Lower leg skin (tissue), 4 donors: ENCODE data around the gene MPZL3. TPM values are rescaled to one million over a fixed set of nuclear protein-coding genes. Genes with fewer than 3 reads are reported as not detected.

Source experiments
- DNase-seq, 2 donors: peaks; one replicate each; pipeline ENCODE4 v3.0.0-alpha.2; 2019; ENCODE audit warnings: low spot score in 2 of 2
- H3K4me3 ChIP-seq: fragments of 200-600 bp; sonication (generic); 2 replicates; pipeline ENCODE4 v1.5.1; 2017; ENCODE audit warnings: mild to moderate bottlenecking, low read depth; ENCODE audit not compliant: poor library complexity, severe bottlenecking
- CTCF ChIP-seq, 3 donors: fragments of 450-650 bp; IDR thresholded peaks; one replicate each; pipeline ENCODE4 v1.5.1; 2016; ENCODE audit warnings: antibody characterized with exemption in 3 of 3, mild to moderate bottlenecking in 3 of 3, moderate library complexity in 2 of 3
- POLR2A ChIP-seq, 2 donors: fragments of 450-650 bp; IDR thresholded peaks; one replicate each; pipeline ENCODE4 v1.6.1; 2016 to 2017; ENCODE audit warnings: antibody characterized with exemption in 2 of 2, mild to moderate bottlenecking in 1 of 2, moderate library complexity in 1 of 2
- whole genome bisulfite sequencing, 2 donors: methylation state at CpG; one replicate each; pipeline ENCODE4 v1.1.5; 2018; 5-methylcytosine and 5-hydroxymethylcytosine counted together
- intact Hi-C: fragments of 100-400 bp; cut with DNase I; formaldehyde crosslinking; loops from one replicate; pipeline ENCODE4 v1.15.0; 2023; ENCODE audit warnings: low total_unique reads
- total RNA-seq, 4 donors: library from RNA; depleted of rRNA; stranded (reverse); fragments of >200 nt; gene quantifications; one replicate each; pipeline ENCODE4 v1.1.0, GENCODE V29; 2016

The MPZL3 gene
- total RNA-seq, 4 donors from 2014 or later: 55.9 to 120 (median 91.2) TPM

DNA sequence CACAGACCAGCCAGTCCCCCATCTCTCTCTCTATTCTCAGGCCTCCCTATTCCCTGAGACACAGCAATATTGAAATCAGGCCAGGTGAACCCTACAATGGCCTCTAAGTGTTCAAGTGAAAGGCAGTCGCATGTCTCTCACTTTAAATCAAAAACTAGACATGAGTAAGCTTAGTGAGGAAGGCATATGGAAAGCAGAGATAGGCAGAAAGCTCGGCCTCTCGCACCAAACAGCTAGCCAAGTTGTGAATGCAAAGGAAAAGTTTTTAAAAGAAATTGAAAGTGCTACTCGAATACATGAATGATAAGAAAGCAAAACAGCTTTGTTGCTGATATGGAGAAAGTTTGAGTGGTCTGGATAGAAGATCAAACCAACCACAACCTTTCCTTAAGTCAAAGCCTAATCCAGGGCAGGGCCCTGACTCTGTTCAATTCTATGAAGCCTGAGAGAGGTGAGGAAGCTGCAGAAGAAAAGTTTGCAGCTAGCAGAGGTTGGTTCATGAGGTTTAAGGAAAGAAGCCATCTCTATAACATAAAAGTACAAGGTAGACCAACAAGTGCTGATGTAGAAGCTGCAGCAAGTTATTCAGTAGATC lies 31.7 kb upstream of the MPZL3 start:
- no peak for TF ChIP-seq POLR2A (IDR thresholded peaks at IDR 0.05)
- 66 to 68% methylated on average over 4 of the region's 4 CpGs for WGBS, 2 donors
- DNase-seq: no peak
- intact Hi-C loops: no loop called here
- no peak overlapping the region for H3K4me3 ChIP-seq

DNA sequence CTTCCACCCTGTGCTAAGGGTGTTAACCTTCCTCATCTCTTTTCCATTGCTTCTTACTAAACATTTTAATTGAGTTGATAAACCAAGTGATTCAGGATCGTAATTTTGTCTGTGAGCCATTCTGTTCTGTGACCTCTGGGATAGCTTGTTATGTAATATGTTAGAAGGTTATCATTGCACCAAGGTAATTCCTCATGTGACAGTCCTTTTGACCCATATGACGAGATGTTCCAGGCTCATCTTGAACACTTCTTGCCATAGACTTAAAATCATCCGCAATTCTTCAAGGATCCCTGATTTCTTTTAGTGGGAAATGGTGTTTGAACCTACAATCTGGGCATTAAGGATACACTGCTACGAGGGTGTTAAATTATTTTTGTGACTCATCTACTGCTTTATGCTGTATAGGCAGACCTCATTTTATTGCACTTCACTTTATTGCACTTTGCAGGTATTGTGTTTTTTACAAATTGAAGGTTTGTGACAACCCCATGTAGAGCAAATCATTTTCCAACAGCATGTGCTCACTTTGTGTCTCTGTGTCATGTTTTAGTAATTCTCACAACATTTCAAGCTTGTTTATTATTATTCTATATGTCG lies 31.0 kb upstream of the MPZL3 start:
- no peak for TF ChIP-seq POLR2A (IDR thresholded peaks at IDR 0.05)
- TF ChIP-seq CTCF (IDR thresholded peaks at IDR 0.05): no peak
- no peak overlapping the region for H3K4me3 ChIP-seq
- WGBS, 2 donors: 72 to 73% methylated on average over 5 of the region's 5 CpGs
- intact Hi-C loops: no loop called here
- no peak for DNase-seq

- WGBS, 2 donors: 53 to 54% methylated on average over 6 of the region's 6 CpGs
- intact Hi-C loops: no loop called here
- no peak for DNase-seq
- TF ChIP-seq CTCF (IDR thresholded peaks at IDR 0.05): no peak
- TF ChIP-seq POLR2A (IDR thresholded peaks at IDR 0.05): no peak
- H3K4me3 ChIP-seq: no peak overlapping the region
These were observed 30.4 kb upstream of the MPZL3 start for GRCh38 chr11:118282606-118283005.

DNA sequence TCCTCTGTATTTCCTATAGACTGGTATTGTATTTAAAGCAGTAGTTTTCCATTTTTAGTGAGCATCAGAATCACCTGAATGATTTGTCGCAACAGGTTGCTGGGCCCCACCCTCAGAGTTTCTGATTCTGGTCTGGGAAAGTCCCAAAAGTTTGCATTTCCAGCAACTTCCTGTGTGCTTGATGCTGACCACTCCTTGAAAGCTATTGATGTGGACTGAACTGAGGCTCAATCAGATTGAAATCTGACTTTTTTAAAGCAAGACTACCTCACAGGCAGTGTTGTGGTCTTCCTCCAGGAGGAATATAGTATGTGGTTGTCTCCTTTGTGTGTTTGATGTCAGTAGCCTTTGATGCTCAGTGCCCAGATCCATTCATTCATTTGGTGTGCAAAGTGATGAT lies 29.1 kb upstream of the MPZL3 start:
- H3K4me3 ChIP-seq: no peak overlapping the region
- WGBS, 2 donors: 64 to 65% methylated on average over 1 of the region's 1 CpG
- TF ChIP-seq POLR2A (IDR thresholded peaks at IDR 0.05) (no peak), CTCF (IDR thresholded peaks at IDR 0.05) (no peak)
- DNase-seq: no peak
- intact Hi-C loops: no loop called here

DNA sequence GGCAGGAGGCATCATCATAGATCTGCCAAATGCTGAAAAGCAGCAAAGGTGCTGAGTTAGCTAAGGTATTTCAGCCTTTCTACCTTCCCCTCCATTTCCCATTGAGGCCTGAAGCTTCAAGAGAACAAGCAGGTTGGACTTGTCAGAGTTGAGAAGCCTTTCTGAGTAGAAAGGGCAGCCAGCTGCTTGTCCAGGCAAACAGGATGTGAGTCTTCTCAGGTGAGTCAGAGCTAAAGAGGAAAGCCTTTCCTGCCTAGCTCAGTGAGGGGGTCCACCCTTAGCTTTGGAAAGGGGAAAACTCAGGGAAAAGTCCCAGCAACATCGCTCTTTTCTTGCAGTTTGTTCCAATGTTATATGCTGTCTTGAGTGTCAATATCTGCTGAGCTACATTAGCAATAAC lies 25.1 kb upstream of the MPZL3 start:
- DNase-seq: no peak
- WGBS, 2 donors: 64 to 71% methylated on average over 1 of the region's 1 CpG
- intact Hi-C loops: no loop called here
- TF ChIP-seq CTCF (IDR thresholded peaks at IDR 0.05) (no peak), POLR2A (IDR thresholded peaks at IDR 0.05) (no peak)
- H3K4me3 ChIP-seq: no peak overlapping the region

GRCh38 chr11:118276422-118276821 lies 24.3 kb upstream of the MPZL3 start:
- no peak overlapping the region for H3K4me3 ChIP-seq
- DNase-seq: no peak
- TF ChIP-seq CTCF (IDR thresholded peaks at IDR 0.05): no peak
- TF ChIP-seq POLR2A (IDR thresholded peaks at IDR 0.05): no peak
- 43 to 45% methylated on average over 1 of the region's 1 CpG for WGBS, 2 donors
- intact Hi-C loops: no loop called here
